OCI-LY1 (cell line): ENCODE results near the gene LGI2.

ENCODE experiments used
- H2AFZ ChIP-seq: fragments of 200-600 bp; sonication (generic), shearing (Covaris generic); 2 replicates; pipeline ENCODE4 v1.6.0; 2014; ENCODE audit warnings: antibody characterized with exemption, mild to moderate bottlenecking, low read length
- H3F3A ChIP-seq: fragments of 200-600 bp; sonication (generic), shearing (Covaris generic); 2 replicates; pipeline ENCODE4 v1.6.0; 2014; ENCODE audit warnings: mild to moderate bottlenecking, antibody characterized with exemption, low read length, moderate library complexity; ENCODE audit not compliant: insufficient read depth
- H3K27ac ChIP-seq: fragments of 200-600 bp; sonication (generic); 2 replicates; pipeline ENCODE4 v1.5.1; 2014; ENCODE audit warnings: low read length, mixed run types, mild to moderate bottlenecking, low read depth; ENCODE audit not compliant: poor library complexity, severe bottlenecking
- H3K27me3 ChIP-seq: fragments of 200-600 bp; sonication (generic); 2 replicates; pipeline ENCODE4 v1.6.0; 2014; ENCODE audit warnings: antibody characterized with exemption, mild to moderate bottlenecking, low read length, moderate library complexity; ENCODE audit not compliant: insufficient read depth
- H3K36me3 ChIP-seq: fragments of 200-600 bp; sonication (generic); 2 replicates; pipeline ENCODE4 v1.6.1; 2014; ENCODE audit warnings: mild to moderate bottlenecking, antibody characterized with exemption, low read length, moderate library complexity, mixed read lengths; ENCODE audit not compliant: insufficient read depth
- H3K4me1 ChIP-seq: fragments of 200-600 bp; sonication (generic); 2 replicates; pipeline ENCODE4 v1.5.1; 2014; ENCODE audit warnings: mild to moderate bottlenecking, low read length, moderate library complexity; ENCODE audit not compliant: insufficient read depth, severe bottlenecking
- H3K4me2 ChIP-seq: fragments of 200-600 bp; sonication (generic), shearing (Covaris generic); 2 replicates; pipeline ENCODE4 v1.6.1; 2014; ENCODE audit warnings: low read length
- H3K4me3 ChIP-seq: fragments of 200-600 bp; sonication (generic); 2 replicates; pipeline ENCODE4 v1.5.1; 2014; ENCODE audit warnings: low read length, low read depth, mild to moderate bottlenecking, mixed read lengths; ENCODE audit not compliant: poor library complexity, severe bottlenecking
- H3K79me2 ChIP-seq: fragments of 200-600 bp; shearing (Covaris generic); 2 replicates; pipeline ENCODE4 v1.6.1; 2016; ENCODE audit warnings: mixed run types, low read length, mixed read lengths; ENCODE audit not compliant: insufficient read depth
- H3K9ac ChIP-seq: fragments of 200-600 bp; sonication (generic), shearing (Covaris generic); 2 replicates; pipeline ENCODE4 v1.6.1; 2014; ENCODE audit warnings: mild to moderate bottlenecking, low read length, mixed read lengths
- H3K9me2 ChIP-seq: fragments of 200-600 bp; sonication (generic), shearing (Covaris generic); 2 replicates; pipeline ENCODE4 v1.6.1; 2014; ENCODE audit warnings: low read depth, mild to moderate bottlenecking, low read length, mixed read lengths
- H3K9me3 ChIP-seq: fragments of 200-600 bp; shearing (Covaris generic); 2 replicates; pipeline ENCODE4 v1.6.1; 2014; ENCODE audit warnings: low read length, mixed read lengths
- H4K20me1 ChIP-seq: fragments of 200-600 bp; sonication (generic), shearing (Covaris generic); 2 replicates; pipeline ENCODE4 v1.6.0; 2016; ENCODE audit warnings: mild to moderate bottlenecking, low read length; ENCODE audit not compliant: insufficient read depth
- EZH2 ChIP-seq: fragments of 200-600 bp; sonication (generic), shearing (Covaris generic); IDR thresholded peaks from 2 replicates; pipeline ENCODE4 v1.8.0; 2017; ENCODE audit warnings: borderline replicate concordance, mixed run types, mild to moderate bottlenecking, antibody characterized with exemption, low read length, moderate library complexity, mixed read lengths
- TF ChIP-seq, protein P1 (sequence below): fragments of 200-600 bp; sonication (generic), shearing (Covaris generic); IDR thresholded peaks from 2 replicates; pipeline ENCODE4 v1.5.1; 2017; ENCODE audit warnings: mild to moderate bottlenecking, antibody characterized with exemption, low read length, moderate library complexity, mixed read lengths

Gene LGI2

DNA sequence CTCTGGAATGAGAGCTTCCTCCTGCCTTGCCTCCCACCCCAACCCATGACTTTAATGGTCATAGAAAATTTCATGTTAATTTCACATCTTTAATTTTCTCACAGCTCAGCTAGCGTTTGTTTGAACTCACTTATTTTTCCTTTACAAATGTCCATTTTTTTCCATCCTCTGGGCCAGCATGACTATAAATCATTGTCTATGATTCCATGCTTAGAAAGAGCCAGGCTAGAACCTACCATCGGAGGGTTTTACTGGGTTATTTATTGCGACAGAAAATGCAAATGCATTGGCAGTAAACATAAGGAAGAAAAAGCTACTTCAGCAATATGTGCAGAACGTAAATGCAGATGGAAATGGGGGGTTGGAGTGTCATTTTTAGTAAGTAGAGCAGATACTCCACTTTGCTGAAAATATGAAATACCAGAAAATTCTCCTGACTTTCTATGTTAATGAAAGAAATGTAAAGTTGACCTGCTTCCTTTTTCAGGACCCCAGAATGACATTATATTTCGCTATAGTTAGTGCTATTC lies 37.1 kb downstream of the LGI2 start:
- Histone ChIP-seq H3K27me3 (no peaks in the 10 kb centered on the region), H3K4me1 (no peaks in the 10 kb centered on the region), H3K79me2 (no peaks in the 10 kb centered on the region), H3K9me2 (no peaks in the 10 kb centered on the region), H3F3A (no peaks in the 10 kb centered on the region), H3K9me3 (no peaks in the 10 kb centered on the region), H3K27ac (no peak overlapping the region), H3K9ac (no peak overlapping the region), H3K4me3 (no peak overlapping the region), H4K20me1 (no peaks in the 10 kb centered on the region), H3K4me2 (no peak overlapping the region), H3K36me3 (no peaks in the 10 kb centered on the region), H2AFZ (no peak overlapping the region)
- no peak for TF ChIP-seq EZH2
- TF ChIP-seq, protein P1, sequence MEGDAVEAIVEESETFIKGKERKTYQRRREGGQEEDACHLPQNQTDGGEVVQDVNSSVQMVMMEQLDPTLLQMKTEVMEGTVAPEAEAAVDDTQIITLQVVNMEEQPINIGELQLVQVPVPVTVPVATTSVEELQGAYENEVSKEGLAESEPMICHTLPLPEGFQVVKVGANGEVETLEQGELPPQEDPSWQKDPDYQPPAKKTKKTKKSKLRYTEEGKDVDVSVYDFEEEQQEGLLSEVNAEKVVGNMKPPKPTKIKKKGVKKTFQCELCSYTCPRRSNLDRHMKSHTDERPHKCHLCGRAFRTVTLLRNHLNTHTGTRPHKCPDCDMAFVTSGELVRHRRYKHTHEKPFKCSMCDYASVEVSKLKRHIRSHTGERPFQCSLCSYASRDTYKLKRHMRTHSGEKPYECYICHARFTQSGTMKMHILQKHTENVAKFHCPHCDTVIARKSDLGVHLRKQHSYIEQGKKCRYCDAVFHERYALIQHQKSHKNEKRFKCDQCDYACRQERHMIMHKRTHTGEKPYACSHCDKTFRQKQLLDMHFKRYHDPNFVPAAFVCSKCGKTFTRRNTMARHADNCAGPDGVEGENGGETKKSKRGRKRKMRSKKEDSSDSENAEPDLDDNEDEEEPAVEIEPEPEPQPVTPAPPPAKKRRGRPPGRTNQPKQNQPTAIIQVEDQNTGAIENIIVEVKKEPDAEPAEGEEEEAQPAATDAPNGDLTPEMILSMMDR: no peak

DNA sequence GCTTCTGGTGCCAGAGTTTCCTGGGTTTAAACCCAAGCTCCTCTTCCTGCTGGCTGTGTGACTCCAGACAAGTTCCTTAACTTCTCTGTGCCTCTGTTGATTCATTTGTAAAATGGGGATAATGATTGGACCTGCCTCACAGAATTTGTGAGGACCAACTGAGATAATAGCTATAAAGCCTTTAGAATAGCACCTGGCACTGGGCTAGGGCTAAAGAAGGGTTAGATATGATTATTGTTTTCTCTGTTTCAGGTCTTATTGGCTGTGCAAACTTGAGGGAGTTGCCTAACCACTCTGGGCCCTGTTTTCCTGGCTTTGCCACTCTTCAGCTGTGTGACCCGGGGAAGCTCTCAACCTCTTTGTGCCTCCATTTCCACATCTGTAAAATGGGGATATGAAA lies 37.8 kb downstream of the LGI2 start:
- Histone ChIP-seq H3K4me1 (no peaks in the 10 kb centered on the region), H3K27ac (no peak overlapping the region), H3K4me2 (no peak overlapping the region), H4K20me1 (no peaks in the 10 kb centered on the region), H2AFZ (no peak overlapping the region), H3K9ac (no peak overlapping the region), H3K79me2 (no peaks in the 10 kb centered on the region), H3K9me3 (no peaks in the 10 kb centered on the region), H3K4me3 (no peak overlapping the region), H3K36me3 (no peaks in the 10 kb centered on the region), H3K9me2 (no peaks in the 10 kb centered on the region), H3F3A (no peaks in the 10 kb centered on the region), H3K27me3 (no peaks in the 10 kb centered on the region)
- TF ChIP-seq, protein P1: no peak

DNA sequence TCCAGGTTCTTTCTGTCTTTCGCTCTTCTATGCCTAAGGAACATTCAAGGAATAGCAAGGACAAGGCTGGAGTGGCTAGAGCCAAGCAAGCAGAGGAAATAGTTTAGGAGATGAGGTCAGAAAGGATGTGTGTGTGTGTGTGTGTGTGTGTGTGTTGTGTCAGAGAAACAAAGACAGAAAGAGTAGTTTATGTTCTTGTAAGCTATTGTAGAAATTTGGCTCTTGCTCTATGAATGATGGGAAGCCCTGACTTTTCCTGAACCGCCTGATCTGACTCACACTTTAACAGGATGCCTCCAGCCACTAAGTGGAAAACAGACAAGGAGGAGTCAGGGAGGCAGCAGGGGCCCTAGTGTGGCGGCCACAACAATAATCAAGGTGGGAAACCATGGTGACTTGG lies 39.7 kb downstream of the LGI2 start:
- Histone ChIP-seq H3K9ac (no peak overlapping the region), H3K27ac (no peak overlapping the region), H3K4me1 (no peaks in the 10 kb centered on the region), H3F3A (no peaks in the 10 kb centered on the region), H3K9me3 (no peaks in the 10 kb centered on the region), H3K4me3 (no peak overlapping the region), H3K36me3 (no peaks in the 10 kb centered on the region), H3K9me2 (no peaks in the 10 kb centered on the region), H4K20me1 (no peaks in the 10 kb centered on the region), H3K27me3 (no peaks in the 10 kb centered on the region), H2AFZ (no peak overlapping the region), H3K79me2 (no peaks in the 10 kb centered on the region), H3K4me2 (no peak overlapping the region)
- TF ChIP-seq, protein P1: no peak
- no peak for TF ChIP-seq EZH2
